SK-N-SH (cell line): Measurements from ENCODE around the gene LDAH. TPM values are rescaled to one million over a fixed set of nuclear protein-coding genes. Genes with fewer than 3 reads are reported as not detected.

Experiments
- CTCF ChIA-PET: fragments of 300-600, 350-600 bp; formaldehyde crosslinking; extraction: SDS; loops from one replicate; lab custom pipeline; 2021; lab: Yijun Ruan, JAX
- POLR2A ChIA-PET: fragments of 350-600 bp; sonication (Branson Sonifier 250); formaldehyde crosslinking; extraction: SDS; loops from one replicate; lab custom pipeline; 2020; ENCODE audit warnings: antibody characterized with exemption, inconsistent platforms; lab: Yijun Ruan, JAX
- DNase-seq: peaks from one replicate; pipeline ENCODE4 v3.0.0; 2012
- H2AFZ ChIP-seq: fragments of 200-600 bp; sonication (generic); 2 replicates; pipeline ENCODE4 v1.8.1; 2016; ENCODE audit warnings: antibody characterized with exemption, mild to moderate bottlenecking, low read depth
- H3F3A ChIP-seq: fragments of 200-600 bp; sonication (generic); replicated peaks from 2 replicates; pipeline ENCODE3; 2016; ENCODE audit warnings: antibody characterized with exemption, mild to moderate bottlenecking; ENCODE audit not compliant: insufficient read depth
- H3K27ac ChIP-seq, 2 experiments: fragments of 200-500 bp in 1 of 2; fragments of 200-600 bp in 1 of 2; sonication (Bioruptor generic) in 1 of 2; sonication (generic), shearing (Covaris generic) in 1 of 2; 2 replicates each; pipeline versions ENCODE4 v1.5.1 to v1.6.1; 2014 to 2016; ENCODE audit warnings: low read depth in 2 of 2, inconsistent platforms in 1 of 2, low read length in 1 of 2, mild to moderate bottlenecking in 1 of 2, mixed read lengths in 1 of 2
- H3K27me3 ChIP-seq: fragments of 200-600 bp; sonication (generic), shearing (Covaris generic); 2 replicates; pipeline ENCODE4 v1.6.1; 2016; ENCODE audit warnings: mixed run types; ENCODE audit not compliant: insufficient read depth
- H3K36me3 ChIP-seq, 2 experiments: fragments of 200-500 bp in 1 of 2; fragments of 200-600 bp in 1 of 2; sonication (Bioruptor generic) in 1 of 2; sonication (generic) in 1 of 2; replicated peaks in 1 of 2; 2 replicates each; pipeline versions ENCODE3 to v1.5.1; 2014 to 2016; ENCODE audit warnings: low read length in 1 of 2, mild to moderate bottlenecking in 1 of 2; ENCODE audit not compliant: insufficient read depth in 2 of 2, control insufficient read depth in 1 of 2
- H3K4me1 ChIP-seq, 2 experiments: fragments of 200-500 bp in 1 of 2; fragments of 200-600 bp in 1 of 2; sonication (Bioruptor generic) in 1 of 2; sonication (generic), shearing (Covaris generic) in 1 of 2; 2 replicates each; pipeline versions ENCODE4 v1.5.1 to v1.6.1; 2014 to 2016; ENCODE audit warnings: low read depth in 1 of 2, low read length in 1 of 2, mixed run types in 1 of 2; ENCODE audit not compliant: insufficient read depth in 2 of 2, control insufficient read depth in 1 of 2
- H3K4me2 ChIP-seq: fragments of 200-600 bp; sonication (generic), shearing (Covaris generic); 2 replicates; pipeline ENCODE4 v1.6.1; 2017; ENCODE audit warnings: mixed run types
- H3K4me3 ChIP-seq, 2 experiments: fragments of 200-500 bp in 1 of 2; fragments of 200-600 bp in 1 of 2; sonication (Bioruptor generic) in 1 of 2; sonication (generic), shearing (Covaris generic) in 1 of 2; 2 replicates each; pipeline versions ENCODE4 v1.5.1 to v1.8.1; 2014 to 2016; ENCODE audit warnings: low read depth in 2 of 2, inconsistent platforms in 1 of 2, low read length in 1 of 2, mild to moderate bottlenecking in 1 of 2, mixed read lengths in 1 of 2, moderate library complexity in 1 of 2
- H3K79me2 ChIP-seq: fragments of 200-600 bp; sonication (generic); 2 replicates; pipeline ENCODE4 v1.8.1; 2017; ENCODE audit warnings: mild to moderate bottlenecking; ENCODE audit not compliant: insufficient read depth
- H3K9ac ChIP-seq: fragments of 200-600 bp; sonication (generic); 2 replicates; pipeline ENCODE4 v1.6.1; 2017; ENCODE audit warnings: mixed run types
- H3K9me2 ChIP-seq: fragments of 200-600 bp; sonication (generic); 2 replicates; pipeline ENCODE4 v1.6.1; 2017; ENCODE audit warnings: mixed run types
- H3K9me3 ChIP-seq: fragments of 200-600 bp; sonication (generic); 2 replicates; pipeline ENCODE4 v1.6.1; 2017; ENCODE audit warnings: mixed run types, mild to moderate bottlenecking, moderate library complexity
- H4K20me1 ChIP-seq: fragments of 200-600 bp; sonication (generic); 2 replicates; pipeline ENCODE4 v1.6.1; 2017; ENCODE audit warnings: mild to moderate bottlenecking, mixed run types; ENCODE audit not compliant: insufficient read depth
- EZH2phosphoT487 ChIP-seq: fragments of 200-600 bp; sonication (generic); IDR thresholded peaks from 2 replicates; pipeline ENCODE4 v1.6.1; 2017; ENCODE audit warnings: low read depth, mixed run types, mild to moderate bottlenecking, antibody characterized with exemption, moderate library complexity, borderline replicate concordance
- FOSL2 ChIP-seq: IDR thresholded peaks from 2 replicates; pipeline ENCODE4 v1.4.0; 2012; ENCODE audit warnings: low read depth, mild to moderate bottlenecking, moderate library complexity, borderline replicate concordance
- FOXJ3 ChIP-seq: sonication (generic); formaldehyde crosslinking; IDR thresholded peaks from 2 replicates; pipeline ENCODE4 v1.5.1; 2020; ENCODE audit warnings: mild to moderate bottlenecking, missing genetic modification reagents
- NRF1 ChIP-seq: IDR thresholded peaks from 2 replicates; pipeline ENCODE4 v1.6.1; 2012; ENCODE audit warnings: low read depth, mild to moderate bottlenecking, low read length
- POLR2AphosphoS5 ChIP-seq: IDR thresholded peaks from 2 replicates; pipeline ENCODE4 v1.6.1; 2012; ENCODE audit warnings: low read depth, low read length
- TAF1 ChIP-seq: IDR thresholded peaks from 2 replicates; pipeline ENCODE4 v1.6.1; 2012; ENCODE audit warnings: low read depth, mild to moderate bottlenecking, low read length, moderate library complexity, borderline replicate concordance
- WGBS: methylation state at CpG from one replicate; pipeline ENCODE4 v1.1.6; 2017; ENCODE audit warnings: low lambda C conversion rate; 5-methylcytosine and 5-hydroxymethylcytosine counted together
- polyA plus RNA-seq, 3 experiments: library from polyadenylated mRNA; depleted of rRNA; stranded (reverse); fragments of >200 nt; gene quantifications; 2 replicates each; pipeline ENCODE4 v1.2.3, GENCODE V29; 2012
- TF ChIP-seq, protein P1 (sequence below): IDR thresholded peaks from 2 replicates; pipeline ENCODE4 v1.6.1; 2012; ENCODE audit warnings: mild to moderate bottlenecking, low read depth, low read length, moderate library complexity

The LDAH gene
- polyA plus RNA-seq, 1 of the 3 experiments (the other 2 are of a cell fraction), result 12.7 TPM

DNA sequence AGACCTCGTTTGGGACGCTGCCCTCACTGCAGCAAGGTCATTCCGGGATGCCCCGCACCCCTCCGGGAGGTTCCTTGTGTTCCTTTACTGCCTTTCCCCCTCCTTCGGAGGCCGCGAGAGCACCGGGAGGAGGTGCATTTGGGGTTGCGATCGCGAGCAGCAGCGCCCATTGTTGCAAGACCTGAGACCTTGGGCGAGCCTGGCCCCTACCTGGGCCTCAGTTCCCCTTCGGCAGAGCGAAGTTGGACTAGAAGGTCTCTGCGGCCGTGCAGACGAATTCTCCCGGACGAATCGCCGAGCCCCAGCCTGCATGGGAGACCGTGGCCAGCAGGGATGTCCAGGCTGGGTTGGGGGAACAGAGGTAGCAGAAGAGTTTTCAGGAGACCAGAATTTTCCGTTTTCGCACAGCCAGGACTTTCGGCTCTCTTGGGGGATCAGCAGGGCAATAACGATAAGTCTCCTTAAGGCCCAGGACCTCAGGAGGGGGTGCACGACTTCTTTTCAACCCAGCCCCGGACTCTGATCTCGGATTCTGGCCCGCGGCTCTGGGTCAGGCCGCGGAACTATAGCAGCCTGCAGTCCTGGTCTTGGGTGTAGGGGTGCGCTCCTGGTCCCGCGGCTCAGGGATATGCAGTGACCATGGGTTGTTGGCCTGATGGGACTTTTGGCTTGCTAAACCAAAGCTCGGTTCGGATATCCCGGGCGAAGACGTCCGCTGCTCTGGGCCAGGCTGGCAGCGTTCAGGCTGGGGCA lies 153.2 kb downstream of the LDAH start:
- POLR2A ChIA-PET, result interaction anchor here (0.7 kb wide), 1 partner anchor 13 kb away, joined by 3 read pairs; no protein-coding TSS in a partner anchor
- peaks cover 66% of the 10 kb centered on the region for H3K27me3 ChIP-seq

DNA sequence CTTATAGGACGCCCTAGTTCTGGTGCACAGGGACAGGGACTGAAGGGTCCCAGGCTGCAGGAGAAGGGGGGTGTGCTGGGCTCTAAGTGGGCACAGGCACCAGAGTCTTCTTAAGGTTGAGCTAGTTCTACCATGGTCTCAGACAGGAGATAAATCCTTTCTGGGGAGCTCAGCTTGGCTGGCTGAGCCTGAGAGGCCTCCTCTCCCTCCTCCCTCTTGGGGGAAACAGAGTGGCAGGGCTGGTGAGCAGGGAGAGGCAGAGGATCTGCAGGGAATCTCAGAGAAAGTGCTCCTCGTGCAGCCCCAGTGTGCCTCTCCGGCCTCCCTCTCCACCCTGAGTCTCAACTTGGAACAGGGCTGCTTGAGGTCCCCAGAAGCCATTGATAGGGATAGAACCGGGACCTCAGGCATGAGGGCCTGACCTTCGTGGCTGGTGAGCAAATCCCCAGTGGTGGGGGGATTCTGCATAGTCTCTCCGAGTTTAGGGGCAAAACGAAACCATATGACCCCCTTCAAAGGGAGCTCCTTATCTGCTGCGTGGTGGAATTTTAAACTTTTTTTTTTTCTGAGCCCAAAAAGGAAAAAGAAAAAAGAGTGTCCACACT lies 153.9 kb downstream of the LDAH start:
- TF ChIP-seq, protein P1, sequence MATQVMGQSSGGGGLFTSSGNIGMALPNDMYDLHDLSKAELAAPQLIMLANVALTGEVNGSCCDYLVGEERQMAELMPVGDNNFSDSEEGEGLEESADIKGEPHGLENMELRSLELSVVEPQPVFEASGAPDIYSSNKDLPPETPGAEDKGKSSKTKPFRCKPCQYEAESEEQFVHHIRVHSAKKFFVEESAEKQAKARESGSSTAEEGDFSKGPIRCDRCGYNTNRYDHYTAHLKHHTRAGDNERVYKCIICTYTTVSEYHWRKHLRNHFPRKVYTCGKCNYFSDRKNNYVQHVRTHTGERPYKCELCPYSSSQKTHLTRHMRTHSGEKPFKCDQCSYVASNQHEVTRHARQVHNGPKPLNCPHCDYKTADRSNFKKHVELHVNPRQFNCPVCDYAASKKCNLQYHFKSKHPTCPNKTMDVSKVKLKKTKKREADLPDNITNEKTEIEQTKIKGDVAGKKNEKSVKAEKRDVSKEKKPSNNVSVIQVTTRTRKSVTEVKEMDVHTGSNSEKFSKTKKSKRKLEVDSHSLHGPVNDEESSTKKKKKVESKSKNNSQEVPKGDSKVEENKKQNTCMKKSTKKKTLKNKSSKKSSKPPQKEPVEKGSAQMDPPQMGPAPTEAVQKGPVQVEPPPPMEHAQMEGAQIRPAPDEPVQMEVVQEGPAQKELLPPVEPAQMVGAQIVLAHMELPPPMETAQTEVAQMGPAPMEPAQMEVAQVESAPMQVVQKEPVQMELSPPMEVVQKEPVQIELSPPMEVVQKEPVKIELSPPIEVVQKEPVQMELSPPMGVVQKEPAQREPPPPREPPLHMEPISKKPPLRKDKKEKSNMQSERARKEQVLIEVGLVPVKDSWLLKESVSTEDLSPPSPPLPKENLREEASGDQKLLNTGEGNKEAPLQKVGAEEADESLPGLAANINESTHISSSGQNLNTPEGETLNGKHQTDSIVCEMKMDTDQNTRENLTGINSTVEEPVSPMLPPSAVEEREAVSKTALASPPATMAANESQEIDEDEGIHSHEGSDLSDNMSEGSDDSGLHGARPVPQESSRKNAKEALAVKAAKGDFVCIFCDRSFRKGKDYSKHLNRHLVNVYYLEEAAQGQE, result no peak
- TF ChIP-seq FOSL2, result no peak

More for the DNA sequence above, 153.2 kb downstream of the LDAH start:
- H3K36me3 ChIP-seq, result no peaks in the 10 kb centered on the region
- no peak overlapping the region for H3K27ac ChIP-seq
- no peak overlapping the region for H3K4me3 ChIP-seq
- no peak overlapping the region for H2AFZ ChIP-seq
- CTCF ChIA-PET, result interaction anchor here (1.1 to 10.2 kb wide), 8 partner anchors 6 to 448 kb away, joined by 3 to 232 read pairs (median 4); partner anchors contain the start of genes GDF7 and HS1BP3
- H3K9me2 ChIP-seq, result no peaks in the 10 kb centered on the region
- no peak overlapping the region for H3K9ac ChIP-seq
- H3K79me2 ChIP-seq, result no peaks in the 10 kb centered on the region
- TF ChIP-seq POLR2AphosphoS5 (no peak), FOXJ3 (CRISPR knock-in tag) (no peak), TAF1 (no peak), NRF1 (no peak), EZH2phosphoT487 (no peak)
- H3F3A ChIP-seq, result no peaks in the 10 kb centered on the region
- DNase-seq, result peak; percentile 42
- no peak overlapping the region for H3K4me2 ChIP-seq
- peaks cover 0 to 26% of the 10 kb centered on the region in 2 experiments; a peak in 2 of 4 replicates for H3K4me1 ChIP-seq
- WGBS, result 90% methylated on average over 38 of the region's 45 CpGs
- no peaks in the 10 kb centered on the region for H4K20me1 ChIP-seq
- no peaks in the 10 kb centered on the region for H3K9me3 ChIP-seq

More for the DNA sequence above, 153.9 kb downstream of the LDAH start:
- Histone ChIP-seq H3K79me2 (no peaks in the 10 kb centered on the region), H3K27me3 (peaks cover 74% of the 10 kb centered on the region), H3K4me3 (no peak overlapping the region), H3K9ac (no peak overlapping the region), H3K9me3 (no peaks in the 10 kb centered on the region), H3K9me2 (no peaks in the 10 kb centered on the region), H3K36me3 (no peaks in the 10 kb centered on the region), H2AFZ (no peak overlapping the region), H3F3A (no peaks in the 10 kb centered on the region), H4K20me1 (no peaks in the 10 kb centered on the region), H3K4me1 (peaks cover 0 to 26% of the 10 kb centered on the region in 2 experiments; a peak in 2 of 4 replicates), H3K27ac (no peak overlapping the region), H3K4me2 (no peak overlapping the region)
- WGBS, result 69% methylated on average over 8 of the region's 8 CpGs
- peak; percentile 34 for DNase-seq
- ChIA-PET CTCF (interaction anchor here (10.2 kb wide), 1 partner anchor 292 kb away, joined by 96 read pairs; no protein-coding TSS in a partner anchor), POLR2A (no interaction called here)
